Transverse colon (tissue), 4 donors: ENCODE data around the gene DCAF15. TPM values are rescaled to one million over a fixed set of nuclear protein-coding genes. Genes with fewer than 3 reads are reported as not detected.
"Not testable (repeated sequence)": the region's sequence is repeated elsewhere in the genome, so short reads cannot be mapped to it uniquely, and the experiment has no call there.

Experiments
- DNase-seq: peaks from one replicate; pipeline ENCODE4 v3.0.0-alpha.2; 2019
- H3K27ac ChIP-seq, 4 donors: fragments of 200-600 bp; sonication (generic); 2 replicates each; pipeline ENCODE4 v1.5.1; 2016 to 2018; ENCODE audit warnings: inconsistent platforms in 4 of 4
- H3K27me3 ChIP-seq: fragments of 200-600 bp; sonication (generic); 2 replicates; pipeline ENCODE4 v1.5.1; 2017; ENCODE audit warnings: inconsistent platforms
- H3K36me3 ChIP-seq, 4 donors: fragments of 200-600 bp; sonication (generic); 2 replicates each; pipeline ENCODE4 v1.5.1; 2017 to 2019; ENCODE audit warnings: inconsistent platforms in 4 of 4
- H3K4me1 ChIP-seq, 4 donors: fragments of 200-600 bp; sonication (generic); 2 replicates each; pipeline ENCODE4 v1.5.1; 2017 to 2020; ENCODE audit warnings: inconsistent platforms in 4 of 4
- H3K4me3 ChIP-seq, 4 donors: fragments of 200-600 bp; sonication (generic); 1 replicate in 1 of 4; 2 replicates in 3 of 4; pipeline versions ENCODE4 v1.5.1 to v1.6.1; 2017 to 2019; ENCODE audit warnings: inconsistent platforms in 4 of 4
- H3K9me3 ChIP-seq, 2 donors: fragments of 200-600 bp; sonication (generic); 2 replicates each; pipeline ENCODE4 v1.5.1; 2017 to 2019; ENCODE audit warnings: inconsistent platforms in 2 of 2
- CTCF ChIP-seq, 5 experiments: fragments of 200-600 bp in 3 of 5; fragments of 450-650 bp in 2 of 5; sonication (generic) in 3 of 5; IDR thresholded peaks; 1 replicate in 2 of 5; 2 replicates in 3 of 5; pipeline ENCODE4 v1.5.1; 2016 to 2017; ENCODE audit warnings: antibody characterized with exemption in 5 of 5, inconsistent platforms in 3 of 5, mild to moderate bottlenecking in 2 of 5, moderate library complexity in 1 of 5
- EP300 ChIP-seq: sonication (generic); formaldehyde crosslinking; IDR thresholded peaks from one replicate; pipeline ENCODE4 v1.6.1; 2017; ENCODE audit warnings: antibody characterized with exemption, low read depth
- POLR2A ChIP-seq: fragments of 450-650 bp; IDR thresholded peaks from one replicate; pipeline ENCODE4 v1.6.1; 2016; ENCODE audit warnings: antibody characterized with exemption, mild to moderate bottlenecking, moderate library complexity
- POLR2AphosphoS5 ChIP-seq, 3 donors: sonication (generic); formaldehyde crosslinking; IDR thresholded peaks; one replicate each; pipeline ENCODE4 v1.6.1; 2016; ENCODE audit warnings: antibody characterized with exemption in 3 of 3
- WGBS, 2 donors: methylation state at CpG; one replicate each; pipeline ENCODE4 v1.1.5; 2018; ENCODE audit warnings: low coverage in 1 of 2; 5-methylcytosine and 5-hydroxymethylcytosine counted together
- in situ Hi-C, 4 donors: fragments of 200-750 bp; cut with MboI; loops; one replicate each; pipeline versions ENCODE4 v1.15.0 to v1.15.1; 2017; ENCODE audit warnings: low sequenced_read_pairs in 3 of 4, low pct_ligation_motif_present in 1 of 4, low pct_unique_long_range_greater_than_20kb in 1 of 4
- intact Hi-C: fragments of 100-400 bp; cut with DNase I; formaldehyde crosslinking; loops from one replicate; pipeline ENCODE4 v1.15.1; 2023; ENCODE audit warnings: low total_unique reads
- total RNA-seq, 4 donors: library from RNA; depleted of rRNA; stranded (reverse); fragments of >200 nt; gene quantifications; one replicate each; pipeline ENCODE4 v1.1.0, GENCODE V29; 2016

DCAF15 gene
- total RNA-seq, 4 donors from 2014 or later, result 26.2 to 61.7 (median 35.8) TPM

- intact Hi-C loops, result no loop called here
- Histone ChIP-seq H3K27ac (no peak overlapping the region), H3K9me3 (no peaks in the 10 kb centered on the region), H3K4me1 (no peaks in the 10 kb centered on the region), H3K27me3 (no peaks in the 10 kb centered on the region), H3K4me3 (no peak overlapping the region), H3K36me3 (peaks cover 0 to 15% (median 5%) of the 10 kb centered on the region in 4 donors)
- WGBS, 2 donors, result 91% methylated on average over 17 of the region's 20 CpGs; no CpG with 5 or more reads in 1 of the 2 donors
- DNase-seq, result no peak
- TF ChIP-seq EP300 (no peak), POLR2A (no peak), CTCF (IDR thresholded peaks at IDR 0.05) (no peak)
- in situ Hi-C loops, result no loop called here
These were observed 13.8 kb downstream of the DCAF15 start for GRCh38 chr19:13965926-13966683.

GRCh38 chr19:13966684-13967128, 14.4 kb downstream of the DCAF15 start:
- in situ Hi-C loops, result no loop called here
- intact Hi-C loops, result no loop called here
- TF ChIP-seq POLR2A (no peak), CTCF (IDR thresholded peaks at IDR 0.05) (no peak), POLR2AphosphoS5 (IDR thresholded peaks at IDR 0.05) (no peak), EP300 (no peak)

GRCh38 chr19:13967206-13967605, 14.9 kb downstream of the DCAF15 start:
- H3K4me3 ChIP-seq, H3K27me3 ChIP-seq, H3K9me3 ChIP-seq, in situ Hi-C loops, H3K4me1 ChIP-seq, DNase-seq, H3K27ac ChIP-seq, intact Hi-C loops: not testable (repeated sequence)
- peaks cover 0 to 15% (median 5%) of the 10 kb centered on the region in 4 donors for H3K36me3 ChIP-seq
- WGBS, 2 donors, result 84 to 96% methylated on average over 7 to 8 of the region's 8 CpGs

More at GRCh38 chr19:13966684-13967128, 14.4 kb downstream of the DCAF15 start:
- DNase-seq, result no peak
- Histone ChIP-seq H3K9me3 (no peaks in the 10 kb centered on the region), H3K27ac (no peak overlapping the region), H3K4me3 (no peak overlapping the region), H3K27me3 (no peaks in the 10 kb centered on the region), H3K4me1 (no peaks in the 10 kb centered on the region), H3K36me3 (peaks cover 0 to 15% (median 5%) of the 10 kb centered on the region in 4 donors)
- WGBS, 2 donors, result 98% methylated on average over 6 of the region's 14 CpGs; no CpG with 5 or more reads in 1 of the 2 donors

GRCh38 chr19:13968383-13968935, 16.1 kb downstream of the DCAF15 start:
- in situ Hi-C loops (no loop called here), intact Hi-C loops (no loop called here)
- no peak for DNase-seq
- Histone ChIP-seq H3K27me3 (no peaks in the 10 kb centered on the region), H3K4me3 (no peak overlapping the region), H3K4me1 (no peaks in the 10 kb centered on the region), H3K36me3 (peaks cover 0 to 15% (median 5%) of the 10 kb centered on the region in 4 donors), H3K9me3 (no peaks in the 10 kb centered on the region), H3K27ac (no peak overlapping the region)
- 91% methylated on average over 21 of the region's 22 CpGs; no CpG with 5 or more reads in 1 of the 2 donors for WGBS, 2 donors
- TF ChIP-seq CTCF (IDR thresholded peaks at IDR 0.05), result no peak
- no peak for TF ChIP-seq POLR2AphosphoS5 (IDR thresholded peaks at IDR 0.05)
- no peak for TF ChIP-seq POLR2A
- no peak for TF ChIP-seq EP300
